Lower leg skin (tissue), 4 donors: ENCODE results near the gene ETS1. TPM values are rescaled to one million over a fixed set of nuclear protein-coding genes. Genes with fewer than 3 reads are reported as not detected.

Experiments used
- DNase-seq, 2 donors: peaks; one replicate each; pipeline ENCODE4 v3.0.0-alpha.2; 2019; ENCODE audit warnings: low spot score in 2 of 2
- H3K4me3 ChIP-seq: fragments of 200-600 bp; sonication (generic); 2 replicates; pipeline ENCODE4 v1.5.1; 2017; ENCODE audit warnings: mild to moderate bottlenecking, low read depth; ENCODE audit not compliant: poor library complexity, severe bottlenecking
- CTCF ChIP-seq, 3 donors: fragments of 450-650 bp; IDR thresholded peaks; one replicate each; pipeline ENCODE4 v1.5.1; 2016; ENCODE audit warnings: antibody characterized with exemption in 3 of 3, mild to moderate bottlenecking in 3 of 3, moderate library complexity in 2 of 3
- POLR2A ChIP-seq, 2 donors: fragments of 450-650 bp; IDR thresholded peaks; one replicate each; pipeline ENCODE4 v1.6.1; 2016 to 2017; ENCODE audit warnings: antibody characterized with exemption in 2 of 2, mild to moderate bottlenecking in 1 of 2, moderate library complexity in 1 of 2
- WGBS, 2 donors: methylation state at CpG; one replicate each; pipeline ENCODE4 v1.1.5; 2018; 5-methylcytosine and 5-hydroxymethylcytosine counted together
- intact Hi-C: fragments of 100-400 bp; cut with DNase I; formaldehyde crosslinking; loops from one replicate; pipeline ENCODE4 v1.15.0; 2023; ENCODE audit warnings: low total_unique reads
- microRNA-seq, 2 donors: library from miRNA; unstranded; fragments of <30 nt; microRNA quantifications; one replicate each; pipeline ENCODE4, GENCODE V29; 2016; ENCODE audit warnings: borderline replicate concordance in 2 of 2, borderline number of aligned reads in 1 of 2
- total RNA-seq, 4 donors: library from RNA; depleted of rRNA; stranded (reverse); fragments of >200 nt; gene quantifications; one replicate each; pipeline ENCODE4 v1.1.0, GENCODE V29; 2016

The ETS1 gene
- total RNA-seq, 4 donors from 2014 or later = 20.6 to 38.7 (median 21.8) TPM

DNA sequence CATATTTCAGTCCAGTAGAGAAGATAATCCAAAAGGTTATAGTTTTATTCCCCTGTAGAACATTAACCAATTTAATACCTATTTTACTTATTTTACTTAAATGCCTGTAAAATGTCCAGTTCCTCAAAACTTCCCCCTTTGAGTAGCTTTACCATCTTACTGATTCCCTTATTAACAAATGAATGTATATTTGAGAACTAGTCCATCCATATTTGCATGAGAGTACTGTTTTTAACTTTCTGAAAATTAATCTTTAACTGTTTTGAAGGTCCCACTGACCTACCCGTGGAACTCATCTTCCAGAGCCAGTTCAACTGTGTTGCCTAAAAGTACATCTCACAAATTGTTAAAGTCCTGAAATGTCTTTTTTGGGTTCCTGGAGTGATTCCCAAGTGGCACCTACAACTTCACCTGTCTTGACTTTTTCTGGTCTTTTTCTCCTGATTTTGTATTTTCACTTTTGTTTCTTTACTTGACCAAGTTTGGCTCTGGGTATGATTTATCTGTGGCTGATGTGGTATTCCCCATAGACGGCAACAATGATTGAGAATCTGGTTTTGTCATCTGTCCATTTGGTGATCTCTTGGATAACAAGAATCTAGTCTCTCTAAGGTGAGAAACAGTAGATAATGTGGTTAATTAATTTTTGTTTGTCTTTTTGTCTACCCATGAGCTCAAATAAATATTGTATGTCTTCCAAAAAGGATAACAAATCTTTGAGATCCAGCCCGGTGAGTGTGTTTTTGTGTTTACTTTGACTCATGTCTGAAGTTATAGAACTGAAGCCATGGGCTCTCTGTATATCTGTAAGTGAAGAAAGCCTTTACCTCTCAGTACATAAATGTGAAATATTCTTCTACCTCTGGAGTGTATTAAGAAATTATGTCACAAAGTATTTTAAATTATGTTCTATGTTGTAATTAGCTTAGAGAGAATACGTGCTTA lies 174.2 kb downstream of the ETS1 start:
- TF ChIP-seq CTCF (IDR thresholded peaks at IDR 0.05) (no peak), POLR2A (IDR thresholded peaks at IDR 0.05) (no peak)
- intact Hi-C loops = no loop called here
- WGBS, 2 donors = 87 to 88% methylated on average over 4 of the region's 4 CpGs
- no peak for DNase-seq
- H3K4me3 ChIP-seq = no peak overlapping the region

DNA sequence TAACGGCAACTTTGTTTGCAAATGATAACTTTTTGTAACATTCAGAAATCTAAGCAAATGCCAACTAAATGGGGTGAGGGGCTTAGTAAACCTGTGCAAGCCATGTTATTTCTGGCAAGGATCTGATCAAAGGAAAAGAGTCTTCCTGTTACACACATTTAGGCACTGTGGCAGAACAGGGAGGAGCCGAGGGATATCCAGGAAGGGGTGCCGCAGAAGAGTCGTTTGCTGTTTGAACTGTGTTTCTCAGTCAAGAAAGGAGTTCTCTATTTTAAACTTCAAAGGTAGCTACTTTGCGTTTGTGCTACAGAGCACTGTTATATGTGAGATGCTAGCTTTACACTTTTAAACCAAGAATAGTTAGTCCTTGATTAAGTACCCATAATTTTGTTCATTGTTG lies 175.5 kb downstream of the ETS1 start:
- intact Hi-C loops = no loop called here
- 85 to 92% methylated on average over 5 of the region's 5 CpGs for WGBS, 2 donors
- no peak for DNase-seq
- TF ChIP-seq POLR2A (IDR thresholded peaks at IDR 0.05) (no peak), CTCF (IDR thresholded peaks at IDR 0.05) (no peak)
- H3K4me3 ChIP-seq = no peak overlapping the region

DNA sequence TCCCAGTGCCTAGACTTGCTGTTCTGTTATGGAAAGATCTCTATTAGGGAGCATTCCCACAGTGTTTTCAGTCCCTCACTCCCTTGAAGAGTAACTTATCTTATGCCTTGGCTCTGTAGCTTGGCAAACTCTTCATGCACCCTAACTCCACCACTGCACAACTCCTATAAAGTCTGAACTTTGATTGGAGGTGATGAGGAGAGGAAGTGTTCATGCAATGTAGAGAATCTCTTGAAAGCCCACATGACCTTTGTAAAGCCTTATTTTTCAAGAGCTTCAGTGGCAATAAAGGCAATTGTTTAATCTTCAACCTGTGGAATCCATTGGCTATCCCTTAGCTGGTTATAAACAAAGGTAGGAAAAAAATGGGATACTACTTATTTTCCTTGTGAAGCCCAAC lies 176.2 kb downstream of the ETS1 start:
- no peak for DNase-seq
- no peak for TF ChIP-seq CTCF (IDR thresholded peaks at IDR 0.05)
- no peak for TF ChIP-seq POLR2A (IDR thresholded peaks at IDR 0.05)
- intact Hi-C loops = no loop called here
- H3K4me3 ChIP-seq = no peak overlapping the region

DNA sequence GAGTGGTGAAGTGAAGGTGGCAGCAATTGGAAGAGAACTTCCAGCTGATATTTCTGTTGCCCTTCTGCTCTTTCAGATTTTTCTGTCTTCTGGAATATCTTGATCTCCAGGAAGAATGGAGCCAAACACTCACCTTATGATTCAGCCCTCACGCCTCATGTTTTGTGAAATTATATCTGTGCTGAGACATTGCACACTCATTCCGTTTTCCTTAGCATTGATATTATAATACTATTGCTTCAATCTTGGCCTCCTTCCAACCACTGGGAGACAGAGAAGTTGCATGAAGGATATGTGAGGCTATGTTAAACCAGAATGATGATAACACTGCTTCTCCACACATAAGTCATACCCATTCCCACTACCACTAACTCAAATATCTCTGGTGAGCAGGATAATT lies 177.9 kb downstream of the ETS1 start:
- 36 to 52% methylated on average over 2 of the region's 2 CpGs for WGBS, 2 donors
- DNase-seq = no peak
- no peak for TF ChIP-seq POLR2A (IDR thresholded peaks at IDR 0.05)
- no peak for TF ChIP-seq CTCF (IDR thresholded peaks at IDR 0.05)
- H3K4me3 ChIP-seq = no peak overlapping the region
- intact Hi-C loops = no loop called here

Small RNA genes within 50 kb of the gene (microRNA-seq; reads per million reads assigned to microRNA genes)
- gene MIR6090 = 0 reads per million in 2 donors

Other genes with a start within 250 kb of the ETS1 start
- gene FLI1, start 106.5 kb upstream of the ETS1 start, total RNA-seq = 10 to 100 TPM in 1 of 4 donors, 1 to 10 TPM in 3; 3.8 to 16.5 (median 6.8) TPM